GM12878 (cell line): ENCODE results near the gene CFAP20. TPM values are rescaled to one million over a fixed set of nuclear protein-coding genes. Genes with fewer than 3 reads are reported as not detected.

Source experiments
- BCL11A ChIP-seq: IDR thresholded peaks from 2 replicates; pipeline ENCODE4 v1.6.1; 2011; ENCODE audit warnings: low read depth, low read length
- BCLAF1 ChIP-seq: fragments of 450-650 bp; IDR thresholded peaks from 2 replicates; pipeline ENCODE4 v1.6.1; 2017; ENCODE audit warnings: antibody characterized with exemption, mild to moderate bottlenecking, moderate library complexity
- CHD2 ChIP-seq: IDR thresholded peaks from 2 replicates; pipeline ENCODE4 v1.6.1; 2011; ENCODE audit warnings: low read depth, low read length, improper control_type of control experiment, borderline replicate concordance
- CHD4 ChIP-seq: fragments of 200-600 bp; sonication (generic); IDR thresholded peaks from 2 replicates; pipeline ENCODE4 v1.6.1; 2016; ENCODE audit warnings: mild to moderate bottlenecking
- NFIC ChIP-seq: IDR thresholded peaks from 2 replicates; pipeline ENCODE4 v1.6.1; 2012; ENCODE audit warnings: low read depth, mild to moderate bottlenecking, inconsistent platforms, low read length, moderate library complexity
- RB1 ChIP-seq: fragments of 450-650 bp; formaldehyde crosslinking; IDR thresholded peaks from 2 replicates; pipeline ENCODE4 v1.6.1; 2017; ENCODE audit warnings: mild to moderate bottlenecking, borderline replicate concordance
- TARDBP ChIP-seq: IDR thresholded peaks from 2 replicates; pipeline ENCODE4 v1.6.1; 2016; ENCODE audit warnings: borderline replicate concordance
- ZNF687 ChIP-seq: fragments of 450-650 bp; IDR thresholded peaks from 2 replicates; pipeline ENCODE4 v1.6.1; 2017; ENCODE audit warnings: mild to moderate bottlenecking, moderate library complexity
- polyA plus RNA-seq, 11 experiments: library from polyadenylated mRNA; depleted of rRNA in 4 of 11; unstranded in 6 of 11; stranded (reverse) in 5 of 11; fragments of >200 nt; fragmentation: Nextera tagmentation in 4 of 11; fragmentation: Illumina TruSeq in 1 of 11; extraction: Ambion mirVana in 4 of 11; extraction: Trizol in 1 of 11; gene quantifications; 1 replicate in 1 of 11; 2 replicates in 10 of 11; pipeline versions ENCODE4 v1.2.1 to v1.2.3, GENCODE V29; 2011 to 2016; ENCODE audit warnings: inconsistent platforms in 2 of 11, missing spikeins in 2 of 11, low read depth in 1 of 11
- total RNA-seq, 4 experiments: library from RNA; depleted of rRNA in 3 of 4; stranded (reverse); fragments of >200 nt in 3 of 4; fragmentation: Illumina TruSeq in 1 of 4; extraction: Trizol in 1 of 4; gene quantifications; 2 replicates each; pipeline versions ENCODE4 v1.2.1 to v1.2.3, GENCODE V29; 2013 to 2021

CFAP20 gene
- total and polyA plus RNA-seq, 10 of the 15 experiments (the other 5 are each of a cell fraction or from before 2014, with no cell fraction given) = 10.9 to 61.7 (median 46.2) TPM

- TF ChIP-seq ZNF687 (no peak), CHD4 (no peak), NFIC (no peak), RB1 (no peak), TARDBP (no peak), BCLAF1 (no peak), CHD2 (no peak), BCL11A (no peak)
Observed at GRCh38 chr16:58121132-58121531, 8.0 kb downstream of the CFAP20 start (continued).
